Spinal cord (tissue), 4 donors: Measurements from ENCODE around the gene MARCHF2. TPM values are rescaled to one million over a fixed set of nuclear protein-coding genes. Genes with fewer than 3 reads are reported as not detected.
A peak's percentile ranks its signal among the peaks of the same experiment; 100 is the strongest.

Source experiments
- polyA plus RNA-seq, 2 donors: library from polyadenylated mRNA; unstranded; fragments of 120-200 nt; gene quantifications; one replicate each; pipeline ENCODE4 v1.2.1, GENCODE V29; 2013; ENCODE audit not compliant: insufficient read length in 2 of 2
- small RNA-seq: library from RNA; depleted of rRNA; stranded (forward); fragments of <200 nt; gene quantifications from one replicate; pipeline ENCODE3, GENCODE V24; 2014; ENCODE audit warnings: low replicate concordance
- total RNA-seq, 2 donors: library from RNA; depleted of rRNA in 1 of 2; stranded (reverse); fragments of 120-200 nt in 1 of 2; fragments of >200 nt in 1 of 2; gene quantifications; one replicate each; pipeline versions ENCODE4 v1.2.3 to v1.2.4, GENCODE V29; 2013 to 2014

The MARCHF2 gene
- total and polyA plus RNA-seq, 4 donors, result 44.1 to 61.7 (median 57.5) TPM

Small RNA genes lying within 50 kb of the gene (small RNA-seq; reads per million reads assigned to genes)
- gene MIR4999, result 0.20 reads per million, percentile 6 among the genes with 10 or more reads in this experiment

Other genes starting within 250 kb of the MARCHF2 start
- 10 to 100 TPM; 40.8 to 46.1 TPM for gene CERS4, start 203.9 kb upstream of the MARCHF2 start, total RNA-seq
- gene CERS4, start 203.9 kb upstream of the MARCHF2 start, polyA plus RNA-seq, result 10 to 100 TPM; 50.6 to 62.2 TPM
- gene CD320, start 104.9 kb upstream of the MARCHF2 start, total RNA-seq, result 10 to 100 TPM; 15.5 to 33.1 TPM
- gene CD320, start 104.9 kb upstream of the MARCHF2 start, polyA plus RNA-seq, result 10 to 100 TPM; 68.0 to 69.4 TPM
- 10 to 100 TPM; 22.3 to 92.6 TPM for gene NDUFA7, start 91.9 kb upstream of the MARCHF2 start, total RNA-seq
- gene NDUFA7, start 91.9 kb upstream of the MARCHF2 start, polyA plus RNA-seq, result 10 to 100 TPM; 56.8 to 59.7 TPM
- 100 to 1,000 TPM; 247 to 923 TPM for gene RPS28, start 91.8 kb upstream of the MARCHF2 start, total RNA-seq
- gene RPS28, start 91.8 kb upstream of the MARCHF2 start, polyA plus RNA-seq, result 100 to 1,000 TPM; 344 to 361 TPM
- gene KANK3, start 70.0 kb upstream of the MARCHF2 start, total RNA-seq, result 10 to 100 TPM in 1 of 2 donors, 1 to 10 TPM in 1; 4.3 to 13.7 TPM
- 10 to 100 TPM; 11.7 to 14.4 TPM for gene KANK3, start 70.0 kb upstream of the MARCHF2 start, polyA plus RNA-seq
- 1 to 10 TPM; 2.1 to 3.6 TPM for gene ANGPTL4, start 49.1 kb upstream of the MARCHF2 start, total RNA-seq
- 10 to 100 TPM in 1 of 2 donors, 1 to 10 TPM in 1; 8.9 to 11.8 TPM for gene ANGPTL4, start 49.1 kb upstream of the MARCHF2 start, polyA plus RNA-seq
- 100 to 1,000 TPM in 1 of 2 donors, 10 to 100 TPM in 1; 34.1 to 172 TPM for gene RAB11B, start 22.9 kb upstream of the MARCHF2 start, total RNA-seq
- gene RAB11B, start 22.9 kb upstream of the MARCHF2 start, polyA plus RNA-seq, result 100 to 1,000 TPM; 307 to 318 TPM
- 10 to 100 TPM; 54.8 to 69.2 TPM for gene HNRNPM, start 31.7 kb downstream of the MARCHF2 start, total RNA-seq
- gene HNRNPM, start 31.7 kb downstream of the MARCHF2 start, polyA plus RNA-seq, result 100 to 1,000 TPM; 230 to 258 TPM
- 1 to 10 TPM in 1 of 2 donors, under 1 TPM in 1; 0.94 to 1.6 TPM for gene PRAM1, start 89.3 kb downstream of the MARCHF2 start, total RNA-seq
- 1 to 10 TPM; 3.5 to 4.0 TPM for gene PRAM1, start 89.3 kb downstream of the MARCHF2 start, polyA plus RNA-seq
- gene ZNF414, start 100.9 kb downstream of the MARCHF2 start, total RNA-seq, result 1 to 10 TPM; 5.4 to 5.6 TPM
- gene ZNF414, start 100.9 kb downstream of the MARCHF2 start, polyA plus RNA-seq, result 10 to 100 TPM; 36.7 to 51.0 TPM
- gene MYO1F, start 164.1 kb downstream of the MARCHF2 start, total RNA-seq, result 10 to 100 TPM in 1 of 2 donors, 1 to 10 TPM in 1; 4.5 to 12.9 TPM
- gene MYO1F, start 164.1 kb downstream of the MARCHF2 start, polyA plus RNA-seq, result 10 to 100 TPM; 10.2 to 19.3 TPM
- gene ADAMTS10, start 197.4 kb downstream of the MARCHF2 start, total RNA-seq, result 10 to 100 TPM; 32.2 to 98.6 TPM
- gene ADAMTS10, start 197.4 kb downstream of the MARCHF2 start, polyA plus RNA-seq, result 100 to 1,000 TPM in 1 of 2 donors, 10 to 100 TPM in 1; 68.5 to 115 TPM
- not detected for gene NFILZ, start 217.3 kb downstream of the MARCHF2 start, total RNA-seq
- not detected for gene NFILZ, start 217.3 kb downstream of the MARCHF2 start, polyA plus RNA-seq